Heart right ventricle (tissue), 16 donors: Measurements from ENCODE around the gene ANKFY1. TPM values are rescaled to one million over a fixed set of nuclear protein-coding genes. Genes with fewer than 3 reads are reported as not detected.

Source experiments
- ATAC-seq, 8 donors: fragments of 200-7000 bp; cut with Tn5 transposase; one replicate each; pipeline ENCODE4 v1.9.1; 2020; ENCODE audit warnings: mild to moderate bottlenecking in 8 of 8, moderate library complexity in 8 of 8, moderate number of reproducible peaks in 1 of 8
- DNase-seq, 2 donors: peaks; one replicate each; pipeline ENCODE4 v3.0.0-alpha.2; 2020
- H3K27ac ChIP-seq, 10 donors: fragments of 200-600 bp; sonication (generic) in 2 of 10; one replicate each; pipeline versions ENCODE4 v1.5.0 to v1.8.0; 2020 to 2022; ENCODE audit warnings: mild to moderate bottlenecking in 3 of 10
- H3K27me3 ChIP-seq, 7 donors: fragments of 200-600 bp; one replicate each; pipeline ENCODE4 v1.8.0; 2021 to 2022; ENCODE audit warnings: mild to moderate bottlenecking in 2 of 7
- H3K36me3 ChIP-seq, 9 donors: fragments of 200-600 bp; sonication (generic) in 1 of 9; one replicate each; pipeline versions ENCODE4 v1.5.0 to v1.8.0; 2020 to 2022; ENCODE audit warnings: mild to moderate bottlenecking in 2 of 9
- H3K4me1 ChIP-seq, 9 donors: fragments of 200-600 bp; sonication (generic) in 1 of 9; one replicate each; pipeline versions ENCODE4 v1.5.0 to v1.8.0; 2020 to 2022; ENCODE audit warnings: mild to moderate bottlenecking in 4 of 9
- H3K4me3 ChIP-seq, 10 donors: fragments of 200-600 bp; sonication (generic) in 2 of 10; one replicate each; pipeline versions ENCODE4 v1.5.0 to v1.8.0; 2020 to 2022; ENCODE audit warnings: mild to moderate bottlenecking in 7 of 10, moderate library complexity in 2 of 10
- H3K9me3 ChIP-seq, 11 donors: fragments of 200-600 bp in 10 of 11; sonication (generic) in 2 of 11; one replicate each; pipeline versions ENCODE4 v1.5.0 to v1.8.0; 2013 to 2022; ENCODE audit warnings: mild to moderate bottlenecking in 2 of 11, control low read depth in 1 of 11, moderate library complexity in 1 of 11
- WGBS, 2 donors: extraction: QIAGEN DNeasy Blood & Tissue Kit; methylation state at CpG; one replicate each; pipeline ENCODE4 v1.1.7; 2013; ENCODE audit warnings: inconsistent platforms in 1 of 2; 5-methylcytosine and 5-hydroxymethylcytosine counted together
- intact Hi-C, 10 donors: fragments of 100-400 bp; cut with DNase I; formaldehyde crosslinking; loops; one replicate each; pipeline versions ENCODE4 v1.11.1 to v1.14.2; 2022
- polyA plus RNA-seq, 2 donors: library from polyadenylated mRNA; stranded (reverse); fragments of 200-250 nt; gene quantifications; one replicate each; pipeline ENCODE4 v1.2.3, GENCODE V29; 2013
- total RNA-seq, 10 donors: library from RNA; stranded (reverse); fragmentation: NEBNext Ultra II Directional in 3 of 10; extraction: Animal tissue kit (Norgen Biotek cat#: 25700) in 3 of 10; gene quantifications; one replicate each; pipeline versions ENCODE4 v1.2.1 to v1.2.4, GENCODE V29; 2021 to 2023
- TF ChIP-seq, protein P1 (sequence below), 9 donors: fragments of 200-600 bp; sonication (generic) in 2 of 9; IDR thresholded peaks; one replicate each; pipeline versions ENCODE4 v1.5.0 to v1.8.0; 2021 to 2022; ENCODE audit warnings: antibody characterized with exemption in 9 of 9, mild to moderate bottlenecking in 5 of 9, moderate library complexity in 1 of 9
- donor health status: Arrhythmogenic right ventricular cardiomyopathy.
- donor health status: ischemic (EF 13 %, LVEDD 7.1; RV severe dilation, severe dysfunction).
- donor health status: healthy with polysubstance abuse.
- donor health status: DM: no; HTN: yes; CAD: no.
- donor health status: DM: no; HTN: no; CAD: no.
- donor health status: ischemic (EF 25% LVEDD 6.9; RV normal size, moderate dysfunction).
- donor health status: ischemic (EF 25% LVEDD 5.7; RV mildly dilated, moderate dysfunction).
- donor health status: healthy.
- donor health status: DM: yes; HTN: yes; CAD: no.
- donor health status: Ischemic cardiomyopathy.
- donor health status: ischemic (EF 35%, LVEDD 5.7; RV mildly dilated, moderate dysfunction).
- donor health status: nonischemic (EF 11% LVEDD 7.7; RV severe dilation, severe dysfunction).
- donor health status: DM: yes; HTN: yes; CAD: no.
- donor health status: PGD.
- donor health status: ischemic (EF 29% LVEDD 5.4; RV normal size, mild dysfunction).
- donor health status: nonischemic (EF 23%, LVEDD 6.1; RV moderate dilation, normal function).

ANKFY1 gene
- total and polyA plus RNA-seq, 12 donors, result 8.6 to 34.4 (median 24.0) TPM

DNA sequence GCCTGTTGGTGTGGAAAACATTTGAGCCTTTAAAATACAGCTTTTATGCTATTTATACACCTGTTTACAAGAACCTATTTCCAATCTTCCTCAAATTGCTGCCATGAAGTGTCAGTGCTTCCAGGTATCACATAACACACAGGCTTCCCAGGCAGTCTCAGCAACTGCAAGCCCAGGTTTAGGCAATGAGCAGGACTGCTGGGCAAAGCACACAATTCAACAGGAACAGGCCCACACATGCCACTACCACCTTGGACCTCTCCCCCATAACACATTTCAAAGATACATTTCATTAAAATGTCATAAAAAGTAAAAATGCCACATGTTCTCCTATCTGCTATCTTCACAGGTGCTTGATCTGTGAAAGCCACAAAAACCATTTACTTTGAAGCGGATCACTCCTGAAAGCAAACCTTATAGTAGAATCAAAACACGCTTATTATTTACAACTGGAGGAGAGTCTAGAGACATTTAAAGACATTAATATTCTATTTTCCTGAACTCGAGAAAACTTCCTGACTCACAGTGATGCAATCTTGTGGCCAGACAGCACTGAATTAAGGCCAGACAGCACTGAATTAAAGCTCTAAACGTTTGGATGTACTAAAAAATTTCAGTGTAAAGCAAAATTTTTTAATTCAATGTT is 31.5 kb downstream of the ANKFY1 start:
- Histone ChIP-seq H3K36me3 (peaks cover 0 to 84% (median 3%) of the 10 kb centered on the region in 9 donors), H3K9me3 (no peaks in the 10 kb centered on the region), H3K27ac (peak overlapping the region; percentile 2 to 87 (median 72)), H3K4me3 (no peak overlapping the region), H3K27me3 (no peaks in the 10 kb centered on the region), H3K4me1 (peaks cover 4 to 76% (median 46%) of the 10 kb centered on the region in 9 donors)
- TF ChIP-seq, protein P1, sequence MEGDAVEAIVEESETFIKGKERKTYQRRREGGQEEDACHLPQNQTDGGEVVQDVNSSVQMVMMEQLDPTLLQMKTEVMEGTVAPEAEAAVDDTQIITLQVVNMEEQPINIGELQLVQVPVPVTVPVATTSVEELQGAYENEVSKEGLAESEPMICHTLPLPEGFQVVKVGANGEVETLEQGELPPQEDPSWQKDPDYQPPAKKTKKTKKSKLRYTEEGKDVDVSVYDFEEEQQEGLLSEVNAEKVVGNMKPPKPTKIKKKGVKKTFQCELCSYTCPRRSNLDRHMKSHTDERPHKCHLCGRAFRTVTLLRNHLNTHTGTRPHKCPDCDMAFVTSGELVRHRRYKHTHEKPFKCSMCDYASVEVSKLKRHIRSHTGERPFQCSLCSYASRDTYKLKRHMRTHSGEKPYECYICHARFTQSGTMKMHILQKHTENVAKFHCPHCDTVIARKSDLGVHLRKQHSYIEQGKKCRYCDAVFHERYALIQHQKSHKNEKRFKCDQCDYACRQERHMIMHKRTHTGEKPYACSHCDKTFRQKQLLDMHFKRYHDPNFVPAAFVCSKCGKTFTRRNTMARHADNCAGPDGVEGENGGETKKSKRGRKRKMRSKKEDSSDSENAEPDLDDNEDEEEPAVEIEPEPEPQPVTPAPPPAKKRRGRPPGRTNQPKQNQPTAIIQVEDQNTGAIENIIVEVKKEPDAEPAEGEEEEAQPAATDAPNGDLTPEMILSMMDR (IDR thresholded peaks at IDR 0.05), result no peak
- intact Hi-C loops, result loop anchor here in 1 of 10 donors (5.0 kb wide), 1 partner anchor 40 kb away; no protein-coding TSS in a partner anchor
- ATAC-seq, result no peak
- WGBS, 2 donors, result 69 to 80% methylated on average over 4 of the region's 4 CpGs
- DNase-seq, result no peak

- intact Hi-C loops, result loop anchor here in 2 of 10 donors (5.0 kb wide), 2 partner anchors 42 to 72 kb away; no protein-coding TSS in a partner anchor
- H3K9me3 ChIP-seq, result no peaks in the 10 kb centered on the region
- peak overlapping the region in 3 of 10 donors; percentile 2 to 11 (median 5) for H3K4me3 ChIP-seq
- TF ChIP-seq, protein P1 (IDR thresholded peaks at IDR 0.05), result no peak
- no peaks in the 10 kb centered on the region for H3K27me3 ChIP-seq
- ATAC-seq (peak; percentile 86 to 96 (median 90)), DNase-seq (peak; percentile 44 to 58)
- peak overlapping the region; percentile 54 to 87 (median 76) for H3K27ac ChIP-seq
- H3K36me3 ChIP-seq, result peaks cover 0 to 82% (median 0%) of the 10 kb centered on the region in 9 donors
- WGBS, 2 donors, result 42 to 43% methylated on average over 8 of the region's 8 CpGs
- peaks cover 4 to 60% (median 41%) of the 10 kb centered on the region in 9 donors for H3K4me1 ChIP-seq
Measured at GRCh38 chr17:4229627-4230541, 33.9 kb downstream of the ANKFY1 start.

- Histone ChIP-seq H3K27ac (peak overlapping the region in 1 of 10 donors; percentile 30), H3K27me3 (no peaks in the 10 kb centered on the region), H3K4me1 (peaks cover 0 to 18% (median 6%) of the 10 kb centered on the region in 9 donors), H3K36me3 (peaks cover 0 to 70% (median 0%) of the 10 kb centered on the region in 9 donors), H3K4me3 (no peak overlapping the region), H3K9me3 (no peaks in the 10 kb centered on the region)
- peak in 4 of 8 donors; percentile 32 to 66 (median 50) for ATAC-seq
- TF ChIP-seq, protein P1 (IDR thresholded peaks at IDR 0.05), result no peak
- intact Hi-C loops, result no loop called here
- WGBS, 2 donors, result 81 to 94% methylated on average over 44 to 46 of the region's 47 CpGs
- DNase-seq, result no peak
Measured at GRCh38 chr17:4221899-4222659, 41.7 kb downstream of the ANKFY1 start.
